ENCODE data around the gene SIRT4.
A peak's percentile ranks its signal among the peaks of the same experiment; 100 is the strongest.
"Not testable (repeated sequence)": the region's sequence is repeated elsewhere in the genome, so short reads cannot be mapped to it uniquely, and the experiment has no call there.

The SIRT4 gene

GRCh38 chr12:120336392-120336791 lies 34.3 kb downstream of the SIRT4 start:
- DNase-seq (ENCODE audit: low spot score): not testable (repeated sequence)

DNA sequence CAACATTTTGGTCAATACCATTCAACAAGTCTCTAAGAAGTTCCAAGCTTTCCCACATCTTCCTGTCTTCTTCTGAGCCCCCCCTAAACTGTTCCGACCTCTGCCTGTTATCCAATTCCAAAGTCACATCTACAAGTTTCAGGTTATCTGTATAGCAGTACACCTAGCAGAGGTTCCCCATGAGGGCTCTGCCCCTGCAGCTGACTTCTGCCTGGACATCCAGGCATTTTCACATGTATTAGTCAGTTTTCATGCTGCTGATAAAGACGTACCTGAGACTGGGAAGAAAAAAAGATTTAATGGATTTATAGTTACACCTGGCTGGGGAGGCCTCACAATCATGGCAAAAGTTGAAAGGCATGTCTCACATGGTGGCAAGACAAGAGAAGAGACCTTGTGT lies 35.6 kb downstream of the SIRT4 start:
- DNase-seq (ENCODE audit: low spot score): no peak

DNA sequence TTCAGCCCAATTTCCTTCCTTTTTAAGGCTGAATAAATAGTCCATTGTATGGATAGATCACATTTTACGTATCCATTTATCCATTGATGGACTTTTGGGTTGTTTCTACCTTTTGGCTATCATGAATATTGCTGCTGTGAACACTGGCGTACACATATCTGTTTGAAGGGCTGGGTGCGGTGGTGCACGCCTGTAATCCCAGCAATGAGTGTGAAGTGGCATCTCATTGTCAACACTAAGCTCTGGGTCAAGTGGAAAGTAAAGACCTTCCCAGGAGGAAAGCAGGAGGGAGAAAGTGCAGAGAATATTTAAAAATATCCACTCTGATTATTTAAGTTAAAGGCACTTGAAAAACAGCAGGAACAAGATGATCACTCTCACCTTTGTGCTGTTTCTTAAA lies 37.1 kb downstream of the SIRT4 start:
- DNase-seq (ENCODE audit: low spot score): no peak

DNA sequence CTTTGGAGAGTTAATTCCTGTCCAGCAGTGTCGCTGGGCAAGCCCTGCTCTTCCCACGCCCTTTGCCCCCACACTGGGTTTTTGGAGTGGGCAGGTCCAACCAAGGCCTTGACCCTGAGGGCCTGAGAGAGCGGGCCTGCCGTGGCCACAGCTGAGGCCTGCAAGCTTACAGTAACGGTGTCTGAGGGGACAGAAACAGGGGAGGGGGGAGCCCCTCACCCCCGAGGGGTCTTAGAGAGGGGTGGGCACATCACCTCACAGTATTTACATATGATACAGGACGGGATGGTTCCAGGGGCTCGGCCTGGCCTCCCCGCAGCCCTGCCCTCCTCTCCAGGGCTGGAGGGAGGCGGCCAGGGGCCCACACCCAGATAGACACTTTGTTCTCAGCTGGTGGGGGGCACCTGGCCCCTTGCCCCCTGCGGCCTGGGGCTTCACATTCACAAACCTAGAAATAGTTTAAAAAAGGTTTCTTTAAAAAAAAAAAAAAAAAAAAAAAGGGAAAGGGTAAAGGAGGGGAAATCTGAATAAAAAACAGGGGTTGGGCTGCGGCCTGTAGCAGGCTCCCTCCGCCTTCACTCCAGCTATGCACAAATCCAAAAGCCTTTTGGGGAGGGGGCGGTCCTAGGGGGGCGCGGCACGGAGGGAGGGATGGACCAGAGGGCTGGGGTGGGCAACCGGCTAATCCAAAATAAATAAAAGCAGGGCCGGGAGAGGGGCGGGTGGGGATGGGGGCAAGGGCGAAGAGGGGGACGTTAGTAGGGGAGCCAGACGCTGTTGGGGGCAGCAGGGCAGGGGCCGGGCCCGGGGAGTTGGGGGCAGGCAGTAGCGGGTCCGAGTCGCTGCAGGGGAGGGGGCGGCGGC lies 40.3 kb downstream of the SIRT4 start:
- no peak for DNase-seq (ENCODE audit: low spot score)

DNA sequence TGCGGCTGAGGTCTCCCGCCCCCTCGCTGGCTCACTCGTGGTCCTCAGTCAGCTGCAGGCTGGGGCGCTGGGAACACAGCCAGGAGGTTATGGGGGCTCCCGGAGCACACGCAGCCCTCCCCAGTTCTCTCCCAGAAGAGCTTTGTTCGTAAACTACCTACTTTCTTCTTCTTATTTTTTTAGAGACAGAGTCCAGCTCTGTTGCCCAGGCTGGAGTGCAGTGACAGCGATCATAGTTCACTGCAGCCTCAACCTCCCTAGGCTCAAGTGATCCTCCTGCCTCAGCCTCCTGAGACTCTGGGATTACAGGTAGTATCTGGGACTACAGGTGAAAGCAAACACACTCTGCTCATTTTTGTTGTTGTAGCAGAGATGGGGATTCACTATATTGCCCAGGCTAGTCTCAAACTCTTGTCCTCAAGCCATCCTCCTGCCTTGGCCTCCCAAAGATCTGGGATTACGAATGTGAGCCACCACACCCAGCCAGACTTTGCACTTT lies 41.0 kb downstream of the SIRT4 start:
- DNase-seq (ENCODE audit: low spot score): no peak

DNA sequence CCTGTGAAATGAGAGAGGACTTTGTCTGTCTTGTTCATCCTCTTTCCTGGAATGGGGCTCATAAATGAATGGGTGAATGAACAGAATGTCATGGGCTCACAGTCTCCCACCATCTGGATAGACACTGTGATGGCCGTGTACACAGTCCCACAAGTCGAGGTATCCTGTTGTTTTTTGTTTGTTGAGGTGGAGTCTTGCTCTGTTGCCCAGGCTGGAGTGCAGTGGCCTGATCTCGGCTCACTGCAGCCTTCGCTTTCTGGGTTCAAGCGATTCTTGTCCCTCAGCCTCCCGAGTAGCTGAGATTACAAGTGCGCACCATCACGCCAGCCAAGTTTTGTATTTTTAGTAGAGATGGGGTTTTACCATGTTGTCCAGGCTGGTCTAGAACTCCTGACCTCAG lies 41.6 kb downstream of the SIRT4 start:
- no peak for DNase-seq (ENCODE audit: low spot score)

- DNase-seq (ENCODE audit: low spot score): no peak
Observed at GRCh38 chr12:120346031-120346430, 43.9 kb downstream of the SIRT4 start.

GRCh38 chr12:120346681-120347080 lies 44.6 kb downstream of the SIRT4 start:
- DNase-seq (ENCODE audit: low spot score): no peak

GRCh38 chr12:120347766-120348165 lies 45.6 kb downstream of the SIRT4 start:
- no peak for DNase-seq (ENCODE audit: low spot score)

- no peak for DNase-seq (ENCODE audit: low spot score)
Observed at GRCh38 chr12:120350576-120351350, 48.6 kb downstream of the SIRT4 start.

DNA sequence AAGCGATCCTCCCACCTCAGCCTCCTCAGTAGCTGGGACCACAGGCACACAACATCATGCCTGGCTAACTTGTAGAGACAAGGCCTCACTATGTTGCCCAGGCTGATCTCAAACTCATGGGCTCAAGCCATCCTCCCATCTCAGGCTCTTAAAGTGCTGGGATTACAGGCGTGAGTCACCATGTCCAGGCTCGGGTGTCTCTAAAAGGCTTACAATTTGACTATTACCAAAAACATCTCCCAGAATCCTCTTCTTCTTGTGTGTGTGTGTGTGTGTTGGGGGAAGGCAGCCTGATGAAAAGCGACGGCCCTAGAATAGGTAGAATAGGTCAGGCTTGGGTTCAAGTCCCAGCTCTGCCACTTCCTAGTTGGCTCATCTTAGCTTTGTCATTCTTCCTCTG lies 50.0 kb downstream of the SIRT4 start:
- no peak for DNase-seq (ENCODE audit: low spot score)

DNA sequence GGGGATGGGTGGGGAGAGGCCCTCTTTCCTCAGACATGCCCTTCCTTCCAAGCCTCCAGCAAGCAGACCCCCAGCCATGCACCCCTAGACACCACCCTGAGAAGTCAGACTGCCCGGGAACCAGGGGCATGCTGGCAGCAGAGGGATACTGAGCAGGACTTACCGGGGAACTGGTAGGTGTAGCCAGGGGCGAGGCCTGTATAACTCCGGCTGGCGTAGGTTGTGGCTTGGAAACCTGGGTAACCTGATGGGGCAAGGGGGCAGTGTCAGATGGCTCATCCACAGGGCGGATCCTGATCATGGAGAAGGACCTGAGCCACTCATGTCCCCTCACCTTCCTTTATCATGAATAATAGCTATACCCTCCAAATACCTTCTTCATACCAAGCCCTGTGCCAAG lies 51.0 kb downstream of the SIRT4 start:
- no peak for DNase-seq (ENCODE audit: low spot score)

GRCh38 chr12:120353556-120354317 lies 51.6 kb downstream of the SIRT4 start:
- no peak for DNase-seq (ENCODE audit: low spot score)

- peak; percentile 93 for DNase-seq (ENCODE audit: low spot score)
Observed at GRCh38 chr12:120356567-120357030, 54.5 kb downstream of the SIRT4 start.

- DNase-seq (ENCODE audit: low spot score): no peak
Observed at GRCh38 chr12:120357104-120357503, 55.0 kb downstream of the SIRT4 start.

DNA sequence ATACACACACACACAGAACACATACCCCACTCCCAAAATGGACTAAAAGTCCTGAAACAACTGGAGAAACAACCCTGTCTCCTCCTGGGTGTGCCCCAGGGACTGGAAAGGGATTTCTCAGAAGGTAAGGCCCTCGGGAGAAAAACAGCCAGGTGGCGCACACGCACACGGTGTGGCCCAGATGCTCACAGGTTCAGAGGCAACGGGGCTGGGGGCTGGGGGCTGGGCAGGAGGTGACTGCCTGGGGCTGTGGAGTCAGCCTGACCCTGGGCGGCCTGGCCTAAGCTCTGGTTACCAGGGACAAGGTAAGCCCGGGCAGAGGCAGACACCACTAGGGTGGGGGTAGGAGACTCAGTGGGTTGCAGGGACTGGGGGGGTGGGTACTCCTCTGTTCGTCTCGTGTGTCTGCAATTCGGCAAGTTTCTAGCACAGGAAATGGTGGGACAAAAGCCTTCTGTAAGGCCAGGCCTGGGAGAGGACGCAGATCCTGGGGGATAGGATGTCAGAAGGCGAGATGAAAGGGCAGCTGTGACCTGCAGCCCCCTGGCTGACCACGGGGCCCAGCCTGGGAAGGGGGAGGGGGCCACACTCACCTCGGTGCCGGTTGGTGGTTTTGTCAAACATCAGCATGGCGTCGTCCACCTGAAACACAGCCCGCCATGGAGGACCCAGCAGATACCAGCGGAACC lies 56.4 kb downstream of the SIRT4 start:
- no peak for DNase-seq (ENCODE audit: low spot score)

DNA sequence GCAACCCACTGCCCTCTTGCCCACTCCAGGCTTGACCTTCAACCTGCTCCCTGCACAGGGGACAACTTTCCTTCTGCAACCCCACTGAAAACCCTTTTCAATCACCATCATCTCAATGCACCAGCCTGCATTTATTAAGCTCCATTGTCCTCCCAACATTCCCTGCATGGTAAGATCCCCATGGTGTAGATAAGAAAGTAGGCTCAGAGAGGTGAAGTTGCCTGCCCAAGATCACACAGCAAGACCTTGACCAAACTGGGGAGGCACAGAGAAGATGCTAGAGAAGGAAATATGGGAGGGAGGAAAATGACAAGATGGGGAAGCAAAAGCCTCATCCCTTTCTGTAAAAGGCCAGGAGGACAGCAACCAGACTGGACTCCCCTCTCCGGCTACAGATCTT lies 57.0 kb downstream of the SIRT4 start:
- DNase-seq (ENCODE audit: low spot score): no peak

DNA sequence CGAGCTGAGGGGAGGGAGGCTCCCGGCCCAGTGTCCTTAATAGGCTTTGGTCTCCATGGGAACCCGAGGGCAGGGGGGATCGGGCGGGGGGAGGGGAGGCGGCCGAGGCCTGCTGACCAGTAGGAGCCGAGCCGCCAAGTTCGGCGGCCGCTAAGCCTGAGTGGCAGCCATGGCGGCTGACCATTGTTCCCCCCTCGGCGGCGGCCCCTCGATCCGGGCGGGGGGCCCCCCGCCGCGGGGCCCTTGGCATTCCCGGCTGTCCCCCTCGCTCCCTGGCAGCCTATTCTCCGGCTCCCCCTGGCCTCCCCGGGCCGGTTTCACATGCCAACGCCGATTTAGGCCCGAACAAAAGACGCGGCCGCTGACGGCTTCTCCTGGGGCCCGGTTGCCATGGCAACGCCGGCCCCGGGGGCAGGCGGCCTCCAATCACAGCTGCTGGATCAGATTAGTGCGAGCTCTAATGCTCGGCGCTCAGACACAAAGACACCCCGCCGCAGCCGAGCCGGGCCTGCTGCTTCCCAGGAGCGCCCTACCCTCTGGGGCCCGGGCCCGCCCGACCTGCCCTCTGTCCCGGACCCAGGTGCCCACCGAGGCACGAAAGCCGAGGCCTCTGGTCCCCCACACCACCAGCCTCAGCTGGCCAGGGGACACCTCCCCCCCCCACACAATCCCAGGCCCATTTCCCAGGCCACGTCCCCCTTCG lies 59.5 kb downstream of the SIRT4 start:
- DNase-seq (ENCODE audit: low spot score): peak; percentile 95
